Spleen (tissue), 7 donors: ENCODE measurements around the gene ANKRD50.

Experiments
- POLR2A ChIP-seq, 3 donors: fragments of 450-650 bp; IDR thresholded peaks; one replicate each; pipeline ENCODE4 v1.5.1; 2017; ENCODE audit warnings: antibody characterized with exemption in 3 of 3, mild to moderate bottlenecking in 1 of 3
- TF ChIP-seq, protein P1 (sequence below), 11 experiments: fragments of 200-600 bp in 7 of 11; fragments of 450-650 bp in 4 of 11; sonication (generic) in 4 of 11; IDR thresholded peaks in 8 of 11; conservative IDR thresholded peaks in 3 of 11; 1 replicate in 7 of 11; 2 replicates in 4 of 11; pipeline versions ENCODE4 v1.4.0 to v1.8.0; 2016 to 2021; ENCODE audit warnings: antibody characterized with exemption in 11 of 11, inconsistent platforms in 4 of 11, mild to moderate bottlenecking in 1 of 11
- donor health status: DM: no; HTN: no; CAD: no; lungs with moderate emphysema.
- donor health status: DM: no; HTN: no; CAD: no.
- donor health status: DM: no; HTN: no; CAD: no.

DNA sequence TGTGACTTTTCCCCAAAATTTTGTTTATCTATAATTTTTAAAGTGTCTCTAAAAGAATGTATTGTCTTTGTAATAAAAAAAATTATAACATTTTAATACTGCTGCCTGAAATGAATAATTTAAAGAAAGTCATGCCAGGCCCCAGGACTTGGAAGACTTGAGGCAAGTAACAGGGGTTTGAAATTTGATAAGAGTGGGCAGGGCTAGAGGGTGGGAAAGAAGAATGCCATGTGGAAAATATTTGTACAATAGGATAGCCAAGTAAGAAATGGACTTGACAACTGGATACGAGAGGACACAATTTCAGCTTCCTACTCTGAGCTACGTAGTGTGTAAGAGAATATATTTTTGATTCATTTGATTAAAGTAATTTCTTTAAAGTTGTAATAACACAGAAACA, 36.9 kb upstream of the ANKRD50 start:
- TF ChIP-seq POLR2A (IDR thresholded peaks at IDR 0.05): no peak
- TF ChIP-seq, protein P1, sequence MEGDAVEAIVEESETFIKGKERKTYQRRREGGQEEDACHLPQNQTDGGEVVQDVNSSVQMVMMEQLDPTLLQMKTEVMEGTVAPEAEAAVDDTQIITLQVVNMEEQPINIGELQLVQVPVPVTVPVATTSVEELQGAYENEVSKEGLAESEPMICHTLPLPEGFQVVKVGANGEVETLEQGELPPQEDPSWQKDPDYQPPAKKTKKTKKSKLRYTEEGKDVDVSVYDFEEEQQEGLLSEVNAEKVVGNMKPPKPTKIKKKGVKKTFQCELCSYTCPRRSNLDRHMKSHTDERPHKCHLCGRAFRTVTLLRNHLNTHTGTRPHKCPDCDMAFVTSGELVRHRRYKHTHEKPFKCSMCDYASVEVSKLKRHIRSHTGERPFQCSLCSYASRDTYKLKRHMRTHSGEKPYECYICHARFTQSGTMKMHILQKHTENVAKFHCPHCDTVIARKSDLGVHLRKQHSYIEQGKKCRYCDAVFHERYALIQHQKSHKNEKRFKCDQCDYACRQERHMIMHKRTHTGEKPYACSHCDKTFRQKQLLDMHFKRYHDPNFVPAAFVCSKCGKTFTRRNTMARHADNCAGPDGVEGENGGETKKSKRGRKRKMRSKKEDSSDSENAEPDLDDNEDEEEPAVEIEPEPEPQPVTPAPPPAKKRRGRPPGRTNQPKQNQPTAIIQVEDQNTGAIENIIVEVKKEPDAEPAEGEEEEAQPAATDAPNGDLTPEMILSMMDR (IDR thresholded peaks at IDR 0.05 in 8 of 11, conservative IDR thresholded peaks at IDR 0.05 in 3 of 11): no peak
